ENCODE measurements around the gene NUB1.

NUB1 gene

DNA sequence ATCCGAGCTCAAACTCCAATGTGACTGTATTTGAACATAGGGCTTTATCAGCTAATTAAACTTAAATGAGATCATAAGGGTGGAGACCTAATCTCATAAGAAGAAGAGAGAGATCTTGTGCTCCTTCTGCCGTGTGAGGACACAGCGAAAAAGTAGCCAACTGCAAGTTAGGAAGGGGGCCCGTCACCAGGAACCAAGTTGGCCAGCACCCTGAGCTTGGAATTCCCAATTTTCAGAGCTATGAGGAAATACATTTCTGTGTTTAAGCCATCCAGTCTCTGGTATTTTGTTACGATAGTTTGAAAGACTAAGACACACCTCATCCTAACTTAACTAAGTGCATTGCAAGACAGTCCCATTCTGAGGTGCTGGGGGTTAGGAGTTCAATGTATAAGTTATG, 82.3 kb downstream of the NUB1 start:
- TF ChIP-seq, protein P1, sequence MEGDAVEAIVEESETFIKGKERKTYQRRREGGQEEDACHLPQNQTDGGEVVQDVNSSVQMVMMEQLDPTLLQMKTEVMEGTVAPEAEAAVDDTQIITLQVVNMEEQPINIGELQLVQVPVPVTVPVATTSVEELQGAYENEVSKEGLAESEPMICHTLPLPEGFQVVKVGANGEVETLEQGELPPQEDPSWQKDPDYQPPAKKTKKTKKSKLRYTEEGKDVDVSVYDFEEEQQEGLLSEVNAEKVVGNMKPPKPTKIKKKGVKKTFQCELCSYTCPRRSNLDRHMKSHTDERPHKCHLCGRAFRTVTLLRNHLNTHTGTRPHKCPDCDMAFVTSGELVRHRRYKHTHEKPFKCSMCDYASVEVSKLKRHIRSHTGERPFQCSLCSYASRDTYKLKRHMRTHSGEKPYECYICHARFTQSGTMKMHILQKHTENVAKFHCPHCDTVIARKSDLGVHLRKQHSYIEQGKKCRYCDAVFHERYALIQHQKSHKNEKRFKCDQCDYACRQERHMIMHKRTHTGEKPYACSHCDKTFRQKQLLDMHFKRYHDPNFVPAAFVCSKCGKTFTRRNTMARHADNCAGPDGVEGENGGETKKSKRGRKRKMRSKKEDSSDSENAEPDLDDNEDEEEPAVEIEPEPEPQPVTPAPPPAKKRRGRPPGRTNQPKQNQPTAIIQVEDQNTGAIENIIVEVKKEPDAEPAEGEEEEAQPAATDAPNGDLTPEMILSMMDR (IDR thresholded peaks at IDR 0.05; ENCODE audit: low read length) = no peak
- TF ChIP-seq EZH2 (IDR thresholded peaks at IDR 0.05; ENCODE audit: borderline replicate concordance, low read length) = no peak
- no peaks in the 10 kb centered on the region for H3K4me1 ChIP-seq (ENCODE audit: insufficient read depth, low read length, severe bottlenecking)

GRCh38 chr7:151424799-151425198, 83.2 kb downstream of the NUB1 start:
- Histone ChIP-seq H3K9me3 (ENCODE audit: low read length) (peaks cover 7% of the 10 kb centered on the region), H3K27me3 (ENCODE audit: insufficient read depth, low read length) (peaks cover 27% of the 10 kb centered on the region; the same call in 1 of the 2 replicates), H3F3A (ENCODE audit: insufficient read depth, low read length) (no peaks in the 10 kb centered on the region), H3K4me1 (ENCODE audit: insufficient read depth, low read length, severe bottlenecking) (peaks cover 8% of the 10 kb centered on the region), H4K20me1 (ENCODE audit: insufficient read depth, low read length) (no peaks in the 10 kb centered on the region), H3K4me3 (ENCODE audit: low read depth, low read length, poor library complexity, severe bottlenecking) (no peak overlapping the region), H3K27ac (ENCODE audit: low read depth, low read length, poor library complexity, severe bottlenecking) (no peak overlapping the region), H3K36me3 (ENCODE audit: insufficient read depth, low read length) (no peaks in the 10 kb centered on the region; the same call in 1 of the 2 replicates), H3K4me2 (ENCODE audit: low read length) (no peak overlapping the region), H2AFZ (ENCODE audit: low read length) (no peak overlapping the region), H3K79me2 (ENCODE audit: insufficient read depth, low read length) (no peaks in the 10 kb centered on the region), H3K9ac (ENCODE audit: low read length) (no peak overlapping the region), H3K9me2 (ENCODE audit: low read depth, low read length) (no peaks in the 10 kb centered on the region)
- TF ChIP-seq EZH2 (IDR thresholded peaks at IDR 0.05; ENCODE audit: borderline replicate concordance, low read length) = no peak
- TF ChIP-seq, protein P1 (IDR thresholded peaks at IDR 0.05; ENCODE audit: low read length) = no peak

More for the DNA sequence above, 82.3 kb downstream of the NUB1 start:
- no peak overlapping the region for H2AFZ ChIP-seq (ENCODE audit: low read length)
- H3K4me3 ChIP-seq (ENCODE audit: low read depth, low read length, poor library complexity, severe bottlenecking) = no peak overlapping the region
- H3K27me3 ChIP-seq (ENCODE audit: insufficient read depth, low read length) = peaks cover 27% of the 10 kb centered on the region; the same call in 1 of the 2 replicates
- H4K20me1 ChIP-seq (ENCODE audit: insufficient read depth, low read length) = no peaks in the 10 kb centered on the region
- no peaks in the 10 kb centered on the region for H3F3A ChIP-seq (ENCODE audit: insufficient read depth, low read length)
- no peaks in the 10 kb centered on the region for H3K9me2 ChIP-seq (ENCODE audit: low read depth, low read length)
- H3K27ac ChIP-seq (ENCODE audit: low read depth, low read length, poor library complexity, severe bottlenecking) = no peak overlapping the region
- no peaks in the 10 kb centered on the region for H3K79me2 ChIP-seq (ENCODE audit: insufficient read depth, low read length)
- H3K36me3 ChIP-seq (ENCODE audit: insufficient read depth, low read length) = no peaks in the 10 kb centered on the region; the same call in 1 of the 2 replicates
- no peak overlapping the region for H3K9ac ChIP-seq (ENCODE audit: low read length)
- H3K9me3 ChIP-seq (ENCODE audit: low read length) = peaks cover 11% of the 10 kb centered on the region
- no peak overlapping the region for H3K4me2 ChIP-seq (ENCODE audit: low read length)

DNA sequence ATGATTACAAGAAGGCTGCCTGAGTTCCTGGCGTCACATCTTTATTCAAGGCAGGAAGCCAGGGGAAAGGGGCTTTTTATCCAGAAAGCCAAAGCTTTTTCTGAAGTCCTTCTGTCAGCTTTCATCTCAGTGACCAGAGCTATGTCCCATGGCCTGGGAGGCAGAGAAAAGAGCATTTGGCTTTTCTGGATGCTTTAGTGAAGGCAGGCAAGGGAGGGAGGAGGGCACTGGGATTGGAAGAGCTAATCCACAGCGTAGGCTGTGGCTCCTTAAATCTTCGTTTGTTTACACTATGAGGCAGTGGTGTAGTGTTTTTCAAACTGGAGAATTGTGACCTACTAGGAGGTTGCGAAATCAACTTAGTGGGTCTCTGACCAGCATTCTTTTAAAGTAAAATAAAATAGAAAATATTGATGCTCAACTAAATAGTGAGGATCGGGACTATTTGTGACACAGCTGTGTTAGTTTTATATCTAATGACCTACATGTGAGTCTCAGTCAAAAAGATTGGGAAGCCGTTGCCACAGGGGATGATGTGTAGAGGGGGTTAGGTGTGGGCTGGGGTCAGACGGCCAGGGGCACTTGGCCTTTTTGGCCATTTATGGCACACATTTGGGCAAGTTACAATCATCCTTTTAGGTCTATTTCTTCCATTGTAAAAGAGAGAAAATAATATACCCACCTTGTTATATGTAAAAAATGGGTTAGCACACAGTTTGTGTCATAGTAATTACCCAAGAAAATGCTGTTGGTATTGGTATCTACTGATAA, 84.2 kb downstream of the NUB1 start:
- no peaks in the 10 kb centered on the region for H3F3A ChIP-seq (ENCODE audit: insufficient read depth, low read length)
- no peaks in the 10 kb centered on the region for H3K9me2 ChIP-seq (ENCODE audit: low read depth, low read length)
- H3K79me2 ChIP-seq (ENCODE audit: insufficient read depth, low read length) = no peaks in the 10 kb centered on the region
- peaks cover 23% of the 10 kb centered on the region; the same call in 1 of the 2 replicates for H3K27me3 ChIP-seq (ENCODE audit: insufficient read depth, low read length)
- no peaks in the 10 kb centered on the region for H4K20me1 ChIP-seq (ENCODE audit: insufficient read depth, low read length)
- TF ChIP-seq EZH2 (IDR thresholded peaks at IDR 0.05; ENCODE audit: borderline replicate concordance, low read length) = no peak
- TF ChIP-seq, protein P1 (IDR thresholded peaks at IDR 0.05; ENCODE audit: low read length) = no peak
- H2AFZ ChIP-seq (ENCODE audit: low read length) = no peak overlapping the region
- H3K4me3 ChIP-seq (ENCODE audit: low read depth, low read length, poor library complexity, severe bottlenecking) = no peak overlapping the region
- no peak overlapping the region for H3K4me2 ChIP-seq (ENCODE audit: low read length)
- H3K27ac ChIP-seq (ENCODE audit: low read depth, low read length, poor library complexity, severe bottlenecking) = no peak overlapping the region
- H3K9me3 ChIP-seq (ENCODE audit: low read length) = no peaks in the 10 kb centered on the region
- peaks cover 13% of the 10 kb centered on the region for H3K4me1 ChIP-seq (ENCODE audit: insufficient read depth, low read length, severe bottlenecking)
- H3K36me3 ChIP-seq (ENCODE audit: insufficient read depth, low read length) = no peaks in the 10 kb centered on the region; the same call in 1 of the 2 replicates
- no peak overlapping the region for H3K9ac ChIP-seq (ENCODE audit: low read length)
